ENCODE data around the gene IMP4.

The IMP4 gene

DNA sequence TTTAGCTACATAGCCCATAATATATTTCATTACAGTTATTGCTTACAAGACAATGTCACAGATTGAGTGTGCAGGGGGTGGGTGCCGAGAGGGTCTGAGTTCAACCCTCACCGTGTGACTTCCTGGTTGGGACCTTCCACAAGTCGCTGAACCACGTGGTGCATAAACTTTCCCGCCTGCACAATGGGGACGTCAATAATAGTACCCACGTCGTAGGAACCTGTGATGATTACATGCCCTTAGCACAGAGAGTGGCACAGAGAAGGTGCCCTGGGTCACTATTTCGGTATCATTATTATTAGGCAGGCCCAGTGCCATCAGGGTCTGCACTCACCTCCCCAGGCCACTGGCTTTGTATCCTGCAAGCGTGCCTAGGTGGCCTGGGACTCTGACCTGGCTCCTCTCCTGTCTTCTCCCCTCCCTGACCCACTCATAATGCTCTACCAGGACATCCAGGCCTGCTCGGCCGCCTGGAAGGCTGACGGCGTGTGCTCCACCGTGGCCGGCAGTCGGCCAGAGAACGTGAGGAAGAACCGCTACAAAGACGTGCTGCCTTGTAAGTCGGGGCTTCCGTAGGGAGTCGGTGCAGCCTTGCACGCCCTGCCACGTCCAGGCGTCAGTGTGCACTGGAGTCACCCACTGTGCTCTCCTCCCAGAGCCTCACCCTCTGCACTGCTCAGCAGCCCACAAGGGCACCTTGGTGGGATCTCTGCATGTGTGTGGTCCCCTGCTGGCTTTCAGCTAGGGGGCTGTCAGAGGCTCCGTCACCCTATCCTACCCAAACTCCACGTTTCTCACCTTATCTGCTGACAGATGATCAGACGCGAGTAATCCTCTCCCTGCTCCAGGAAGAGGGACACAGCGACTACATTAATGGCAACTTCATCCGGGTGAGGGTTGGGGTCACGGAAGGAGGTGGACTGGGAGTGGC is 16.0 kb downstream of the IMP4 start:
- no peak for DNase-seq

DNA sequence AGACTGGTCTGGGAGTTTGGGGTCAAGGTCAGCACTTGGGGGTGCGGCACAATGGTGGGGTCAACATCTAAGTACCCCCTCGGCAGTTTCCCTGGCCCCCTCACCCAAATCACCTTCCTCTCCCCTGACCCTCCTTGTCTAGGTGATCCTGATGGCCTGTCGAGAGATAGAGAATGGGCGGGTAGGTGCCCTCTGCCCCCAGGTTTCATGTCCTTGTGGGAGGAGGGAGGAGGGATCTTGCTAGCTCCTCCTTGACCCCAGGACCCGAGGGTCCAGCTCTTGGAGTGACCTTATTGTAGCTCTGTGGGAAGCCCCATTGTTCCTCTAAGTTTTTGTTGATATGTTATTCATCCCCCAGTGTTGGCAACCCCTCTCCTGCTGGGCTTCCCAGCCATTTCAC is 16.8 kb downstream of the IMP4 start:
- no peak for DNase-seq

DNA sequence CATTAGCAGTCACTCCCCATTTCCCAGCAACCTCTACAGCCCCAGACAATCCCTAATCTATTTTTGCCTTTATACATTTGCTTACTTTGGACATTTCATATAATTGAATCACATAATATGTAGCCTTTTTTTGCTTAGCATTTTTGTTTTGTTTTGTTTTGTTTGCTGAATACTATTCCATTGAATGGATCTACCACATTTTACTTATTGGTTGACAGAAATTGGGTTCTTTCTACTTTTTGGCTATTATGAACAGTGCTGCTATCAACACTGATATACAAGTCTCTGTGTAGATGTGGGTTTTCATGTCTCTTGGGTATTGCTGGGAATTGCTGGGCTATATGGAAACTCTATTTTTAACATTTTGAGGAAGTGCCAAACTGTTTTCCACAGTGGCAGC is 20.8 kb downstream of the IMP4 start:
- no peak for DNase-seq

DNA sequence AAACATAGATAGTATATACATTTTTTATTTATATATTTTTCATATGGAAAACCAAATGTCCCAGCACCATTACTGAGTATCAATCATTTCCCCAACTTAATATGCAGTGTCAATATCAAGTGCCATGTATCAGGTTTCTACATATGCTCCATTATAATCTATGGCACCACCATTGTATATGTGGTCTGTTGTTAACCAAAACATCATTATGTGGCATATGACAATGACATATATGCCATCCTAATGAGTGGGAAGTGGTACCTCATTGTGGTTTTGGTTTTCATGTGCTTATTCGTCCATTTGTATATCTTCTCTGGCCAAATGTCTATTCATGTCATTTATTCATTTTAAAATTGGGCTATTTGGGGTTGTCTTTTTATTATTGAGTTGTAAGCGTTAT is 22.4 kb downstream of the IMP4 start:
- no peak for DNase-seq

- DNase-seq = no peak
Measured at GRCh38 chr2:130365963-130366362, 23.3 kb downstream of the IMP4 start.

- DNase-seq = no peak
Measured at GRCh38 chr2:130366720-130367119, 24.0 kb downstream of the IMP4 start.

- DNase-seq = no peak
Measured at GRCh38 chr2:130368786-130369185, 26.1 kb downstream of the IMP4 start.

- DNase-seq = no peak
Measured at GRCh38 chr2:130369311-130369964, 26.7 kb downstream of the IMP4 start.

- DNase-seq = no peak
Measured at GRCh38 chr2:130369965-130370341, 27.3 kb downstream of the IMP4 start.

GRCh38 chr2:130370490-130370889 is 27.8 kb downstream of the IMP4 start:
- DNase-seq = peak; percentile 78

DNA sequence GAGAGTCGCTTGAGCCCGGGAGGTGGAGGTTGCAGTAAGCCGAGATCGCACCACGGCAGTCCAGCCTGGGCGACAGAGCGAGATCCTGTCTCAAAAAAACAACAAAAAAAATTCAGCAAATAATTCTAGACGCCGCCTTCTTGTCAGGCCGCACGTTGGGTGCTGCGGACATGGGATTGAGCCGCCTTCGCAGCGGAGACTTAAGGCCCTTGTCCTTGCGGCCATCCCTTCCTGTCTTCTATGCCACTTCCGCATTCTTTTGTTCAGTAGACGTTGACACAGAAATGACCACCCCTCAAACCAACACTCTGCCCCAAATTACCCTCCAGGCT is 29.0 kb downstream of the IMP4 start:
- no peak for DNase-seq

DNA sequence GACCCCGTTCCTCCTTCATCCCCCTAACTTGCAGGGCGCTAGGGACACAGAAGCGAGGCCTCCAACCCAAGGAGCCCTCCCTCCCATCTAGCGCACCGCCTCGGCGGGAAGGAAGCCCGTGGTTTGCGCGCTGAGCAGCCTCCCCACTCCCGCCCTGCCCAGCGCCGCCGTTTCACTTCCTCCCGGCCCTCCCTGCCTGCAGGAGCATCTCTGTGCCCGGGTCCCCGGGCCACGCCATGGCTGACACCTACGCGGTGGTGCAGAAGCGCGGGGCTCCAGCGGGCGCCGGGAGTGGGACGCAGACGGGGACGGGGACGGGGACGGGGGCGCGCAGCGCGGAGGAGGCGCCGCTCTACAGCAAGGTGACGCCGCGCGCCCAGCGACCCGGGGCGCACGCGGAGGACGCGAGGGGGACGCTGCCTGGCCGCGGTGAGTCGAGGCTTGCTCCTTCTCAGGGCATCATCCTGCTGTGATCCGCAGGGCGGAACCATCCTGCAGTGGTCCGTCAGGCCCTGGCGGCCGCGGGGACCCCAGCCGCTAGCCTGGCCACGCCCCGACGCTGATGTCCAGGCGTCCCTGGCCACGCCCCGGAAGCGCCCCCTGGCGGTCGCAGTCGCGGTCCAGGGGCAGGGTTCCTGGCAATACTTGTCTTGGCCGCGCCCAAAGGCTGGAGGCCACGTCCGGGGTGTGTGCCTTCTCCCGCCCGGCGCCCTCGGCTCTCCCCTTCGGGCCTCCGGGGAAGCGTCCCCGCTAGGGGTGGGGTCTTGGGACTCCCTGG is 29.5 kb downstream of the IMP4 start:
- DNase-seq = peak; percentile 91

GRCh38 chr2:130372833-130373807 is 30.4 kb downstream of the IMP4 start:
- DNase-seq = no peak

DNA sequence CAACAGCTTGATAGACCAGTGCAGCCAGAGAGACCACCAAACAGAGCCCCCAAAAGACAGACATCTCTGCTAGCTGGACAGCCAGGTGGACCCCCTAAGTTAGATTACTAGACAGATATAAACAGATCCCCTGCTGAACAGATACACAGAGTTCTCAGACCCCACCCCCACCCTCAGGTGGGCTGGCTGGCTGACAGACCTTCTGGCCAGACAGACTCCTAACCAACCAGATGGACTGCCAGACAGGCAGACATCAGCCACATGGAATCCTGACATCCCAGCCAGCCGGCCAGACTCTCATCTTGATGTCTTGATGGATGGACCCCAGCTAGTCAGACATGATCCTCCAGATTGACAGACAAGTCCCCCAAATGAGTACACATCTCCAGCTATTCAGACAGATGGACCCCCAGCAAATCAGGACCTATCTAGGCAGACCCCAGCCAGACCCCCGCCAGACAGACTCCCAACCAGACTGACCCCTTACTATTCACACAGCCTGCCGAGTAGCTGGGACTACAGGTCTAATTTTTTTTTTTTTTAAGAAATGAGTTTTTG is 31.2 kb downstream of the IMP4 start:
- DNase-seq = no peak

- DNase-seq = no peak
Measured at GRCh38 chr2:130374587-130375290, 32.0 kb downstream of the IMP4 start.

DNA sequence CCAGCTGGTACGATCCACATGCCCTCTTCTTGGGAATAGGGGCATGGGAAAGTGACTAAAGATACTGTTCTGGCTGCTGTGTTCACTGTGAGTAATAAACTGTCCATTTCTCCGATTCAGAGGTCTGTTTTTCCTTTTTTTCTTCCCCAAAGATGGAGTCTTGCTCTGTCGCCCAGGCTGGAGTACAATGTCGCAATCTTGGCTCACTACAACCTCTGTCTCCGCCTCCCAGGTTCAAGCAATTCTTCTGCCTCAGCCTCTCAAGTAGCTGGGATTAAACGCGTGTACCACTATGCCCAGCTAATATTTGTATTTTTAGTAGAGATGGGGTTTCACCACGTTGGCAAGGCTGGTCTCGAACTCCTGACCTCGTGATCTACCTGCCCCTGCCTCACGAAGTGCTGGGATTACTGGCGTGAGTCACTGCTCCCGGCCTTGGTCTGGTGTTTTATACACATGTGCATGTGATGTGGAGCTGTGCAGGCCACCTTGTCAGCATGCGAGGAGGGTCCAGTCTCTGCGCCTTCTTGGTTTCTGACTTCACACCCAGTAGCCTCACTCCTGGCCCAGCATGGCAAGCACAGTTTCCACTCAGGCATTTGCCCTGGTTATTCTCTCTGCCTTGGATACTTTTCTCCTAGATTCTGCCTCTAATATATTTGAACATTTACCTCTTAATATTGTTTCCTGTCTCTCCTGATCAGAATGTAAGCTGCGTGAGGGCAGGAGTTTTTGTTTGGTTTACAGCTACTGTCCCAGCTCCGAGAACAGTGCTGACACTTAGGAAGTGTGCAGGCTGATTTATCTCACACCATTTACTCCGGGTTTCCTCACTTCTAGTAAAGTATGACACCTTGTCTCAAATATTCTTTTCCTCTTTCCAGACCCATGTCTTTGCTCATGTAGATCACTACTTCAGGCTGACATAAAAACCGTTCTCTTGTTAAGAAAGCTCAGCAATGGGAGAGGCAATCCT is 32.9 kb downstream of the IMP4 start:
- no peak for DNase-seq

- DNase-seq = no peak
Measured at GRCh38 chr2:130376433-130377293, 34.0 kb downstream of the IMP4 start.

GRCh38 chr2:130377491-130377890 is 34.8 kb downstream of the IMP4 start:
- no peak for DNase-seq

DNA sequence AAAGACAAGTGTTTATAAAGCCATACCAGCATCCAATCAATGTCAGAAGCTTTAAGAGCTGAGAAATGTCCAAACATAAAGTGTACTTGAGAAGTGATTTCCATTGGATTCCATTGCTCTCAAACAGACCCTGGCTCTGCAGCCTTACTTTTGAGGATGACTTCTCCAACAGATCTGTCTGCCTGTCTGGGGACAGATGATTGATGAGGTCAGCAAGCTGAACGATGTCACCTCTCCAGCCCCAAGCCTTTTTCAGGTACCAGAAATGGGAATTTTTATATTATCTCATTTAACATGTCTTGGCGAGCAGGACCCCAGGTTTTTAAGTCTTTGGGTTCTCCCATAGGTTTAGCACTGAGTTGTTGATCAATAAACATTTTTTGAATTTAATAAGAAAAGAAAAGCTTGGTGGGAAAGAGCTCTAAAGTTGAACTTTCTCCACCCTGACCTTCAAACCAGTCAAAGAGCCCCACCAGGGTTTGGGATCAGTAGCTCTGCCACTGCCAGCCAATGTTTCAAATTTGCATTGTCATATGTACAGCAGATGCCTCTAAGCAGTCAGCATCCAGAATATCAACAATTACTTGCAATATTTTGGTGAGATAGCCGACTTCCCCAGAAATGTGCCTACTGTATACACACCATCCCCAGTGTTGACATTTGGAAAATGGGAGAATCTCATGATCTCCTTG is 35.7 kb downstream of the IMP4 start:
- no peak for DNase-seq

All from activated effector memory CD4-positive, alpha-beta T cell treated with anti-CD3 and anti-CD28 coated beads, Interleukin-2, amount 50 U/mL, for 16 hours (primary cell).